ENCODE data around the gene FBXO15.

Gene FBXO15

GRCh38 chr18:74110976-74111375 lies 36.7 kb downstream of the FBXO15 start:
- DNase-seq: no peak

GRCh38 chr18:74110149-74110548 lies 37.5 kb downstream of the FBXO15 start:
- DNase-seq: no peak

GRCh38 chr18:74108460-74108859 lies 39.2 kb downstream of the FBXO15 start:
- DNase-seq: no peak

DNA sequence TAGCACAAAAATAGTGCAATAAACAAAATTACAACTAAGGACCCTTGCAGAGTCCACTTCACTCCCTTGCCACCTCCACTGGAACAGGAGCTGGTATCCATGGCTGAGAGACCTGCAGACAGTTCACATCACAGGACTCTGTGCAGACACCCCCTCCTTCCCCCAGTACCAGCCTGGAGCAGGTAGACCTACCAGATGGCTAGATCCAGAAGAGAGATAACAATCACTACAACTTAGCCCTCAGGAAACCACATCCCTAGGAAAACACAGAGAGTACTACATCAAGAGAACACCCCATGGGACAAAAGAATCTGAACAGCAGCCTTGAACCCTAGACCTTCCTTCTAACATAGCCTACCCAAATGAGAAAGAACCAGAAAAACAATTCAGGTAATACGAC lies 49.8 kb downstream of the FBXO15 start:
- DNase-seq: no peak

DNA sequence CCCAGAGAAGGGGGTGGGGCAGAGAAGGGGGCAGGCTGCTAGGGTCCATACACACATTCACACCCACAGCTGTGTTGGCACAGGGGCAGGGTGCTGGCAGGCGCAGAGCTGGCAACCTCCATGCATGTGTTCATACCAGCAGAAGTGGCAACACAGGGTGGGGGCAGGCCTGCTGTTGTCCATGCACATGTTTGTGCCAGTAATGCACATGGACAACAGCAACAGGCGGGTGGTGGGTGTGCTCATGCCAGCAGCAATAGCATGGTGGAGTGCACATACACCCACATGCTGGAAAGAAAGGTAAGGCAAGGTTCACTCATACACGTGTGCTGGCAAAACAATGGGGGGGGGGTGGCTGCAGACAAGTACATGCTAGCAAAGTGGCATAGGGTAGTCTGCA lies 54.7 kb downstream of the FBXO15 start:
- no peak for DNase-seq

DNA sequence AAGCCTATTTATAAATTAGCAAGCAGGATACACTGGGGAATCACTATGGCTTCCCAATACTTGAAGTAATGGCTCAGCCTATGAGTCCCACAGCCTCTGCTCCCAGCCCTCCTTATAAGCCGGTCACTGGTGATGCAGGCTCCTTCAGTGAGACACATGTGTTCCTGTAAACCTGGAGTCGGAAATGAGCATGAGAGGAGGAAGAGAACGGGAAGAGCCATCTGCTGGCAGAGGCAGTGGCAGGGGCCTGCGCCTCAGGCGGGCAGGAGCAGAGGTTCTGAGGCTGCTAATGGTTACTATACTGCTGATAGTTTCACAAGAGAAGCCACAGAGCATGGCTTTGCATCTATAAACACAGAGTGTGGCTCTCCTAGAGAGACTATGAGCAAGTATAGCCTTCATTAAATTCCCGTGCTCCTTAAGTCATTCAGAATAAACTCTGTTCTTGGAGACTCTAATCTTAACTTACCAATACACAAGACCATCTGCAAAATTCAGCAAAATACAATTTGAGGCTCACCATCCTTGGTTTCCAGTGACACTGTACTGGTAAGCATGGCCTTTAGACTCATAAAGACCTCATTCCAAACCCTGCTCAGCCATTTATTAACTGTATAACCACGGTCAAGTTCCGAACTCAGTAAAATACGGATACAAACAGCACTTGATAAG lies 63.3 kb downstream of the FBXO15 start:
- DNase-seq: no peak

GRCh38 chr18:74083557-74083952 lies 64.1 kb downstream of the FBXO15 start:
- DNase-seq: no peak

DNA sequence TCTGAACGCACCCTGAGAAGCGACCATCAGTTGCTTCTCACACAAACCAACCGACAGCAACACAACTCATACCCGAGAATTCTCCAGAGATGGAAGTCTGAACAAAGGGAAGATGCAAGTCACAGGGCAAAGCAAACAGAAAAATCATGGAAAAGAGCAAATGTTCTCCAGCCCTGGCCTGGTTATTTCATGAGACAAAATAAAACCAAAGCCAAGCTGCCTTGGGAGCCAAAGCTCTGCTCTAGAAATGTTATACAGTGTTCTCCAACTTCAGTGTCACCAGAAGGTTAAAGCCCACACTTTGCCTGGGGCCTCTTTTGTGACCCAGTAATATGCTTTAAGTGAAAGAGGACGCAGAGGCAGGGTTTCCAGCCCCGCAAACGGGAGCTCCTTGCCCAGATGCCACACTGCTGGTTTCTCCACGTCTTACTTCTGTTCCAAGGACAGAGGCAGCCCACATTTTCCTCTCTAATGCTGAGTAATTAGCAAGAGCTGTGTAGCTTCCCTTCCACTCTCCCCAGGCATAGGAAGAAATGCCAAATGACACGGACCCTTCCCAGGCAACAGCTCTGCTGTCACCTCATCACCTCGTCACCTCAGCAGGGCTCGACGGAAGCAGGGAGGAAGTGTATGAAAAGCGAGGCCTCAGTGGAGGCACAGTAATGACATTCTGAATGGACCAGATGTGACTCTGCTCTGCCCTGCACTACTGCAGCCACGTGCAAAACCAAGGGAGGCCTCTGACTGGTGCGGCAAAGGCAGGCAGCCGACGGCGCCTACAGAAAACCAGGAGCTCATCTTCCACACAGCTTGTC lies 64.7 kb downstream of the FBXO15 start:
- DNase-seq: no peak

DNA sequence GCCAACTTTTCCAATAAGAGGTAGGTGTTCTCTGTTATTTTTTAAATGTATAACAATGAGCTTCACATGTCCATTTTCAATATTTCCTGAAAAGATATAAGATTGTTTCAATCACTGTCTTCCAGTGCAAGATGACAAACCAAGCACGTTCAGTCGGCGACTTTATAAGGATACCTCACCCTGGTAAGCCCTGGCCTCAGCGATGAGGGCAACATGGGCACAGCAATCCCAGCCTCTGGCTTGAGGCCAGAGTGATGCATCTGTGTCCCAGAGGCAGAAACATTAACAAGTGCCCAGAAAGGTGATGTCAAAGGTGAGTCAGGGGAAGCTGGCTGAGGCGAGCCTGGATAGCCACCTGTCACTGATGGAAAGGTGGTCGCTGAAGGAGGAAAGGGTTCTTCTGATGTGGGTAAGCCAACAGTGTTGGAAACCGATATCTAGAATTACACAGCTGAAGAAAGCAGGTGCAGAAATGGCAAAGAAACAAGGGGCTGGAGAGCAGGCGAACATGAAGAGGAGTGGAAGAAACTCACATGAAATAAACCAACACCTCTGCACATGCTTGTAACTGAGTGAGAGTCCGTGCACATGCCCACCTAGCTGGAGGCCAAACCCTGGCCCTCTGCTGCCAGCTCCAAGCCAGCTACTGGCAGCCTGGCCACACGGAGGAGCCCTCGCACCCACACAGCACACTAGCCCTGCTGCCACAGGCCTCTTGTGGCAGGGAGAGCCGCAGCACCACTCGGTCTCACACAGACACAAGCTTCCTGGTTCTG lies 65.5 kb downstream of the FBXO15 start:
- DNase-seq: no peak

- DNase-seq: no peak
These were observed 69.4 kb downstream of the FBXO15 start for GRCh38 chr18:74078257-74078656.

GRCh38 chr18:74074668-74075564 lies 72.7 kb downstream of the FBXO15 start:
- DNase-seq: no peak

DNA sequence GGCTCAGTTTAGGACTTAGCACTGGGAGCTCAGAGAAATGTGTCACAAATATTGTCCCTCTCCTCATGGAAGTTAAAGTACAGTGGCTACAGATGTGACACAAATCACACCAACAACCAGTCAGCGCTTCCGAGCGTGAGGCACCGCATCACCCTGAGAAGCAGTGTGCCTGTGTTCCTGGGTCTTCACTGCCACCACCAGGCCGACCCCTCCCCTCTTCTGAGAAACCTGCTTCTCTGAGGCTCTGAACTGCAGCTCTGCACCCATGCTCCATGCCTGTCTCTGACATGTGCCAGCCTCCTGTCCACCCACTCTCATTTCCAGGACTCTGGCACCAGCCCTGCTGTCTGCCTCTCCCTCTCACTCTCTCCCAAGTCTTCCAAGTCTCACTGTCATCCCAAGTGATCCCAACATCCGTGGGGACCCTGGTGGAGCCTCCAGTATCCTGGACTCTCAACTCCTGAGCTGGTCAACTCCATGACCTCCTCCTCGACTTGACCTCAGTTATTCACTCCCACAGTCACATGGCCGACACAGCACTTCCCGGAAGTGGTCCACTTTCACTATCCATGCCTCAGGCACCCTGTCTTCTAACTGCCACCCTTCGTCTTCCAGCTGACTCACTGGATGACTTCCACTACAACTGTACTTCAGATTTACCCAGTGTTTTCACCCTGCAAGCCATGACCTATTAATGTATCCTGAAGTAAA lies 73.5 kb downstream of the FBXO15 start:
- DNase-seq: no peak

GRCh38 chr18:74069178-74070050 lies 78.2 kb downstream of the FBXO15 start:
- DNase-seq: no peak

- DNase-seq: no peak
These were observed 79.3 kb downstream of the FBXO15 start for GRCh38 chr18:74068296-74068695.

GRCh38 chr18:74066018-74066417 lies 81.6 kb downstream of the FBXO15 start:
- DNase-seq: no peak

GRCh38 chr18:74065366-74065765 lies 82.3 kb downstream of the FBXO15 start:
- DNase-seq: no peak

DNA sequence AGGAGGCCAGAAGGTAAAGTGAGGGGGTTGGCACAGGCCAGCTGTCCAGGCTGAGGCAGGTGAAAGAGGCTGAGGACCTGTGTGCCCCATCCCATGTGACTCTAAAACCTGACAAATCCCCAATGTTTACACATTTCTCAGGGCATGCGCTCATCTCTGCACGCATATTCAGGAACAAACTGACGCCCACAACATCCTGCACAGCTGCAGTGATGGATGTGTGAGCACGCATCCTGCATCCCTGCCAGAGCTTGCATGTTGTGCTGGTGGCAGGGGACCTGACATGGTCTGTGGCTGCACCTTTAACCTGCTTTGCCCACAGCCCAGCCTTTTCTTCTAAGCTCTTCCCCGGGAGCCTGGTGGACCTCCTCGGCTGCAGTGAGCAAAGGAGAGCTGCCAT lies 83.1 kb downstream of the FBXO15 start:
- no peak for DNase-seq

DNA sequence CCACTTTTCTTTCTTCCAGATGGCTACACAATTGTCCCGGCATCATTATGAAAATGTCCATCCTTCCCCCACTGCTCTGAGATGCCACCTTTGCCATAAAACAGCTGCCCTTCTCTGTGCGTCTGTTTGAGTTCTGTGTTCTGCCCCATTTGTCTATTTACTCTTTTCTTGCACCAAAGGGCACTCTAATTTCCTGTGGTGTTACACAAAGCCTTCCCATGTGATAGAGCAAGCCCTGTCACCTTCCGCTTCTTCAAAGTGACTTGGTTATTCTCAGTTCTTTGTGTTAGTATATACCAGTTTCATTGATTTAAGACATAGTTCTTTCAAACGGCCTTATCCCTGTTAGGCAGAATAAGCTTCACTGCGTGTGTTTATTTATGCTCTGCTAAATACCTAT lies 84.1 kb downstream of the FBXO15 start:
- DNase-seq: no peak

DNA sequence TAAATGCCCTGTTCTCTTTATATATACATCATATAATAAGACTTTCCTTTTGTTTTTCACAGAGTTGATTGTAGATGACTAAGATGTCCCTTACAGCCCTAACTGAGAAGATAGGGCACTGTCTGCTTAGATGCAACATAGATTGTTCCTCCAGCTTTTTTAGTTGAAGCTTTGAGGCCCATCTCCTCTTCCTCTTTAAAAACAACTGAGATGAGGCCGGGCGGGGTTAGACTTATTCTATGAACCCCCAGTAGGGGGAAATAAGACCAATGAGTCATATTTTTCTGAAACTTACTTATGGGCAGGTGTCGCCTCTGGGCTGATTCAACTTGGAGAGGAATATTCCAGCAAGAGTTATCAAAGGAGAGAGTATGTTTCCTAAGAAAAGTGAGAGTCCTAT lies 84.6 kb downstream of the FBXO15 start:
- DNase-seq: no peak

DNA sequence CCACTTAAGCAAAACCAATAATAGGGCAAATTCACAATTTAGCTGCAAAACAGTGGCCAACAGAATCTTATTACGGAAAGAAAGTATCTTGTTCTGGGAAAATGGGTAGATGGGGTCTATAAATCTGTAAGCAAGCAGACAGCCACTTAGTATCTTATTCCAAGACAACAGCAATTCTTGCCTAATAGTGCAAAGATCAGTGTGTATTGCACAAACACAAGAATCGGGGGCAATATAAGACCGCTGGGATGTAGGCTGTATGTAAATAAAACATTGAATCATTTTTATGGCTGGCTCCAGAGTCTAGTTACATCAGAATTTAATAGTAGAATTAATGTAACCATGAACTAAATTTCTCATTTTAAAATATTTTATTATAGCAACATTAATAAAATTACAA lies 85.6 kb downstream of the FBXO15 start:
- DNase-seq: no peak

DNA sequence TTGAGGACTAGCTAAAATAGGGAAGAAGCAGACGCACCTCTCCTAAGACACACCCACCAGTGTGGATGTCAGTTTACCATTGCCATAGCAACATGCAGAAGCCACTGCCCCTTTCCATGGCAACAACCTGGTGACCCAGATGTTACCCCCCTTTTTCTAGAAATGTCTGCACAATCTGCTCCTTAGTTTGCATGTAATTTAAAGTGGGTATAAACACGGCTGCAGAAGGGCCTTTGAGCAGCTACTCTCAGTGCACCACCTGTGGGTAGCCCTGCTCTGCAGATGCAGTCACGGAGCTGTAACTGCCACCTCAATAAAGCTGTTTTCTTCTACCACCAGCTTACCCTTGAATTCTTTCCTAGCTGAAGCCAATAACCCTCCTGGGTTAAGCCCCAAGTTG lies 87.1 kb downstream of the FBXO15 start:
- DNase-seq: no peak
